Measurements from ENCODE around the gene CNTN4.

GRCh38 chr3:2061360-2061759 is 37.3 kb upstream of the CNTN4 start:
- TF ChIP-seq TAF1 (IDR thresholded peaks at IDR 0.05; ENCODE audit: low read depth, low read length): no peak
- TF ChIP-seq POLR2A (IDR thresholded peaks at IDR 0.05; ENCODE audit: control extremely low read depth in 1 of 2, low read depth in 2 of 2, low read length in 2 of 2): no peak
- TF ChIP-seq CTCF (IDR thresholded peaks at IDR 0.05; ENCODE audit: control extremely low read depth in 1 of 3, insufficient read depth in 1 of 3, low read depth in 1 of 3, low read length in 3 of 3): no peak
- TF ChIP-seq GABPA (IDR thresholded peaks at IDR 0.05; ENCODE audit: borderline replicate concordance, insufficient read depth, low read length): no peak
- TF ChIP-seq CBX8 (IDR thresholded peaks at IDR 0.05; ENCODE audit: borderline replicate concordance, low read depth, low read length): no peak
- TF ChIP-seq EP300 (IDR thresholded peaks at IDR 0.05; ENCODE audit: borderline replicate concordance in 1 of 2, low read depth in 2 of 2, low read length in 2 of 2): no peak
- TF ChIP-seq SIX5 (IDR thresholded peaks at IDR 0.05; ENCODE audit: low read depth, low read length): no peak
- no peak for TF ChIP-seq ZNF274 (IDR thresholded peaks at IDR 0.05; ENCODE audit: borderline replicate concordance, extremely low read depth, low read length)
- no peak for TF ChIP-seq BRCA1 (IDR thresholded peaks at IDR 0.05; ENCODE audit: low read depth, low read length)
- no peak for TF ChIP-seq PHF8 (conservative IDR thresholded peaks at IDR 0.05; ENCODE audit: low read depth, low read length)
- TF ChIP-seq USF2 (IDR thresholded peaks at IDR 0.05; ENCODE audit: low read length): no peak
